Myocyte (in vitro differentiated cells): Measurements from ENCODE around the gene RNF182. TPM values are rescaled to one million over a fixed set of nuclear protein-coding genes. Genes with fewer than 3 reads are reported as not detected.

ENCODE experiments used
- DNase-seq: peaks from one replicate; pipeline ENCODE4 v3.0.0-alpha.2; 2012; ENCODE audit warnings: low read depth
- total RNA-seq: library from RNA; depleted of rRNA; stranded (reverse); fragments of >200 nt; gene quantifications from 2 replicates; pipeline ENCODE4 v1.2.3, GENCODE V29; 2014

The RNF182 gene
- total RNA-seq, 1 donor from 2014 or later, result 8.1 TPM

- no peak for DNase-seq
Observed at GRCh38 chr6:14028631-14029030, 103.9 kb downstream of the RNF182 start.

DNA sequence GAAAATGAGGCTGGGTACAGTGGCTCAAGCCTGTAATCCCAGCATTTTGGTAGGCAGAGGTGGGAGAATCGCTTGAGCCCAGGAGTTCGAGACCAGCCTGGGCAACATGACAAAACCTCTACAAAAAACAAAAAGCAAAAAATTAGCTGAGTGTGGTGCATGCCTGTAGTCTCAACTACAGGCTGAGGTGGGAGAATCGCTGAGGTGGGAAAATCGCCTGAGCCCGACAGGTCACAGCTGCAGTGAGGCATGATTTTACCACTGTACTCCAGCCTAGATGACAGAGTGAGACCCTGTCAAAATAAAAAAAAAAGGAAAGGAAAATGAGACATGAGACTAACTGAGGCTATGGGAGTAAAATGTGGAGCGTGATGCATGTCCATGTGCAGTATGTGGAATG is 104.9 kb downstream of the RNF182 start:
- DNase-seq, result no peak

Other genes with a start within 250 kb of the RNF182 start
- gene RANBP9, start 213.1 kb upstream of the RNF182 start, total RNA-seq, result 38.3 and 39.9 TPM in 2 replicates
- gene MCUR1, start 110.4 kb upstream of the RNF182 start, total RNA-seq, result 13.8 and 20.4 TPM in 2 replicates
- 0.16 and 0.37 TPM in 2 replicates for gene CD83, start 192.8 kb downstream of the RNF182 start, total RNA-seq